B cell (primary cell): ENCODE results near the gene AHRR. TPM values are rescaled to one million over a fixed set of nuclear protein-coding genes. Genes with fewer than 3 reads are reported as not detected.

Source experiments
- ATAC-seq: fragments of 200-7000 bp; cut with Tn5 transposase; one replicate; pipeline ENCODE4 v1.10.0; 2021; ENCODE audit warnings: low read depth, mild to moderate bottlenecking, moderate number of reproducible peaks, moderate library complexity
- CTCF ChIA-PET: fragments of 350-600 bp; sonication (Branson Sonifier 250); formaldehyde crosslinking; loops from one replicate; lab custom pipeline; 2021; ENCODE audit warnings: antibody characterized with exemption, inconsistent platforms; lab: Charles Lee
- POLR2A ChIA-PET: fragments of 350-600 bp; sonication (Branson Sonifier 250); formaldehyde crosslinking; loops from one replicate; lab custom pipeline; 2021; ENCODE audit warnings: antibody characterized with exemption; lab: Charles Lee
- DNase-seq: peaks from one replicate; pipeline ENCODE4 v3.0.0; 2013
- H2AFZ ChIP-seq: 2 replicates; pipeline ENCODE4 v1.6.1; 2012; ENCODE audit warnings: mild to moderate bottlenecking, low read depth, low read length; ENCODE audit not compliant: insufficient read depth, poor library complexity, severe bottlenecking
- H3K27ac ChIP-seq, 2 donors: 1 replicate in 1 of 2; 2 replicates in 1 of 2; pipeline ENCODE4 v1.5.1; 2012 to 2013; ENCODE audit warnings: low read length in 2 of 2, mild to moderate bottlenecking in 2 of 2, moderate library complexity in 1 of 2
- H3K27me3 ChIP-seq, 4 experiments: fragments of 200-600 bp in 1 of 4; sonication (generic) in 1 of 4; replicated peaks in 1 of 4; 1 replicate in 2 of 4; 2 replicates in 2 of 4; pipeline versions ENCODE4 v1.6.1 to v1.7.0; 2013 to 2016; ENCODE audit warnings: low read length in 3 of 4, mild to moderate bottlenecking in 2 of 4, mixed read lengths in 1 of 4, moderate library complexity in 1 of 4; ENCODE audit not compliant: insufficient read depth in 4 of 4, control insufficient read depth in 3 of 4; ENCODE audit errors: control extremely low read depth in 1 of 4
- H3K36me3 ChIP-seq, 2 experiments: replicated peaks in 1 of 2; 1 replicate in 1 of 2; 2 replicates in 1 of 2; pipeline versions ENCODE4 v1.6.1 to v1.7.1; 2013; ENCODE audit warnings: low read length in 1 of 2; ENCODE audit not compliant: insufficient read depth in 2 of 2, control insufficient read depth in 1 of 2; ENCODE audit errors: control extremely low read depth in 1 of 2, extremely low read depth in 1 of 2
- H3K4me1 ChIP-seq, 2 donors: fragments of 200-600 bp in 1 of 2; sonication (generic) in 1 of 2; 1 replicate in 1 of 2; 2 replicates in 1 of 2; pipeline versions ENCODE4 v1.5.1 to v1.6.1; 2013 to 2017; ENCODE audit warnings: low read length in 2 of 2; ENCODE audit not compliant: control insufficient read depth in 2 of 2, insufficient read depth in 2 of 2
- H3K4me2 ChIP-seq: replicated peaks from 2 replicates; pipeline ENCODE3; 2012; ENCODE audit warnings: mild to moderate bottlenecking, low read depth, low read length; ENCODE audit not compliant: poor library complexity, severe bottlenecking
- H3K4me3 ChIP-seq, 5 experiments: fragments of 200-600 bp in 1 of 5; sonication (generic) in 1 of 5; 1 replicate in 3 of 5; 2 replicates in 2 of 5; pipeline versions ENCODE4 v1.5.1 to v1.7.0; 2011 to 2016; ENCODE audit warnings: low read length in 4 of 5, mild to moderate bottlenecking in 4 of 5, low read depth in 2 of 5, control low read depth in 1 of 5, moderate library complexity in 1 of 5; ENCODE audit not compliant: insufficient read depth in 1 of 5; ENCODE audit errors: control extremely low read depth in 1 of 5, extremely low read depth in 1 of 5
- H3K79me2 ChIP-seq: fragments of 200-600 bp; sonication (generic); one replicate; pipeline ENCODE4 v1.6.0; 2016; ENCODE audit warnings: low read length; ENCODE audit not compliant: control insufficient read depth, insufficient read depth
- H3K9ac ChIP-seq: fragments of 200-600 bp; sonication (generic); 2 replicates; pipeline ENCODE4 v1.6.1; 2017; ENCODE audit warnings: mild to moderate bottlenecking, low read length, moderate library complexity
- H3K9me3 ChIP-seq, 3 donors: one replicate each; pipeline versions ENCODE4 v1.6.1 to v1.7.1; 2013; ENCODE audit warnings: low read length in 2 of 3; ENCODE audit not compliant: control insufficient read depth in 2 of 3, insufficient read depth in 1 of 3; ENCODE audit errors: control extremely low read depth in 1 of 3
- H4K20me1 ChIP-seq: 2 replicates; pipeline ENCODE4 v1.6.0; 2012; ENCODE audit warnings: mild to moderate bottlenecking, low read length; ENCODE audit not compliant: insufficient read depth, control insufficient read depth, poor library complexity, severe bottlenecking
- H3K27ac Mint-ChIP-seq: one replicate; pipeline ENCODE4 v1.8.0; 2021; ENCODE audit warnings: mixed read lengths
- H3K27me3 Mint-ChIP-seq: one replicate; pipeline ENCODE4 v1.8.0; 2021; ENCODE audit warnings: mixed read lengths
- H3K4me1 Mint-ChIP-seq: one replicate; pipeline ENCODE4 v1.8.0; 2021; ENCODE audit warnings: mixed read lengths
- H3K4me3 Mint-ChIP-seq: one replicate; pipeline ENCODE4 v1.8.0; 2021; ENCODE audit warnings: mixed read lengths
- H3K9me3 Mint-ChIP-seq: one replicate; pipeline ENCODE4 v1.8.0; 2022; ENCODE audit warnings: mixed read lengths; ENCODE audit not compliant: insufficient read depth
- CTCF ChIP-seq: fragments of 200-600 bp; IDR thresholded peaks from one replicate; pipeline ENCODE4 v1.8.0; 2022; ENCODE audit warnings: antibody characterized with exemption, mild to moderate bottlenecking
- EZH2 ChIP-seq: IDR thresholded peaks from 2 replicates; pipeline ENCODE4 v1.6.1; 2012; ENCODE audit warnings: borderline replicate concordance, low read depth, mild to moderate bottlenecking, moderate library complexity, low read length; ENCODE audit not compliant: insufficient read depth, poor library complexity, severe bottlenecking
- WGBS: methylation state at CpG from one replicate; pipeline ENCODE4 v1.1.5; 2013; ENCODE audit warnings: missing lambda C conversion rate; ENCODE audit not compliant: insufficient coverage; 5-methylcytosine and 5-hydroxymethylcytosine counted together
- intact Hi-C: fragments of 100-400 bp; cut with micrococcal nuclease; formaldehyde crosslinking; loops from one replicate; pipeline ENCODE4 v1.10.0; 2022
- polyA plus RNA-seq: library from polyadenylated mRNA; depleted of rRNA; stranded (reverse); fragments of >200 nt; gene quantifications from 2 replicates; pipeline ENCODE4 v1.2.3, GENCODE V29; 2012
- total RNA-seq, 2 donors: library from RNA; stranded (reverse); fragments of 120-200 nt in 1 of 2; gene quantifications; 1 replicate in 1 of 2; 2 replicates in 1 of 2; pipeline versions ENCODE4 v1.2.3 to v1.2.4, GENCODE V29; 2013 to 2022

AHRR gene
- total and polyA plus RNA-seq, 2 donors (not counting 1 experiment from before 2014, with no cell fraction given): 0.13 to 1.7 TPM

- H3K9me3 ChIP-seq: peaks cover 0 to 10% (median 0%) of the 10 kb centered on the region in 3 donors
- no peak for ATAC-seq
- H4K20me1 ChIP-seq: no peaks in the 10 kb centered on the region
- no peak overlapping the region for H2AFZ ChIP-seq
- H3K9me3 Mint-ChIP-seq: no peaks in the 10 kb centered on the region
- peaks cover 30% of the 10 kb centered on the region for H3K27me3 Mint-ChIP-seq
- H3K4me1 ChIP-seq: peaks cover 19 to 20% of the 10 kb centered on the region in 2 donors
- 85% methylated on average over 14 of the region's 24 CpGs for WGBS
- no peak for DNase-seq
- H3K36me3 ChIP-seq: no peaks in the 10 kb centered on the region
- no peak overlapping the region for H3K4me3 ChIP-seq
- ChIA-PET CTCF (no interaction called here), POLR2A (no interaction called here)
- no peak overlapping the region for H3K4me2 ChIP-seq
- H3K27ac ChIP-seq: no peak overlapping the region
- H3K4me1 Mint-ChIP-seq: peaks cover 10% of the 10 kb centered on the region
- H3K79me2 ChIP-seq: no peaks in the 10 kb centered on the region
- H3K27ac Mint-ChIP-seq: no peak overlapping the region
- H3K9ac ChIP-seq: no peak overlapping the region
- intact Hi-C loops: no loop called here
- H3K4me3 Mint-ChIP-seq: no peak overlapping the region
- H3K27me3 ChIP-seq: peaks cover 0 to 32% (median 14%) of the 10 kb centered on the region in 4 experiments
- TF ChIP-seq CTCF: no peak
- no peak for TF ChIP-seq EZH2
Observed at GRCh38 chr5:324736-325612, 3.5 kb downstream of the AHRR start.

- ChIA-PET POLR2A (no interaction called here), CTCF (no interaction called here)
- peaks cover 0 to 8% (median 0%) of the 10 kb centered on the region in 3 donors for H3K9me3 ChIP-seq
- Mint-ChIP-seq H3K9me3 (no peaks in the 10 kb centered on the region), H3K27me3 (peaks cover 28% of the 10 kb centered on the region), H3K4me3 (no peak overlapping the region), H3K27ac (no peak overlapping the region), H3K4me1 (peaks cover 2% of the 10 kb centered on the region)
- 97% methylated on average over 6 of the region's 7 CpGs for WGBS
- H3K27ac ChIP-seq: no peak overlapping the region
- peaks cover 0 to 22% (median 9%) of the 10 kb centered on the region in 4 experiments for H3K27me3 ChIP-seq
- H3K36me3 ChIP-seq: no peaks in the 10 kb centered on the region
- no peak overlapping the region for H3K4me2 ChIP-seq
- H4K20me1 ChIP-seq: no peaks in the 10 kb centered on the region
- no peaks in the 10 kb centered on the region for H3K79me2 ChIP-seq
- ATAC-seq (no peak), DNase-seq (no peak)
- intact Hi-C loops: no loop called here
- H2AFZ ChIP-seq: no peak overlapping the region
- peaks cover 10 to 13% of the 10 kb centered on the region in 2 donors for H3K4me1 ChIP-seq
- H3K9ac ChIP-seq: no peak overlapping the region
- no peak overlapping the region for H3K4me3 ChIP-seq
- no peak for TF ChIP-seq EZH2
Observed at GRCh38 chr5:326109-326508, 4.6 kb downstream of the AHRR start.
